Motor neuron (in vitro differentiated cells): ENCODE results near the gene MAP2K2. TPM values are rescaled to one million over a fixed set of nuclear protein-coding genes. Genes with fewer than 3 reads are reported as not detected.

Experiments
- ATAC-seq, 8 experiments: fragments of 200-7000 bp; cut with Tn5 transposase; replicated peaks in 6 of 8; 2 replicates each; pipeline ENCODE4 v1.8.0; 2021; ENCODE audit warnings: mild to moderate bottlenecking in 8 of 8, moderate library complexity in 8 of 8
- H3K27ac ChIP-seq, 2 donors: fragments of 250-450 bp; sonication (Bioruptor Pico); 2 replicates each; pipeline ENCODE4 v1.9.0; 2021; ENCODE audit warnings: antibody characterized with exemption in 2 of 2, mild to moderate bottlenecking in 2 of 2, moderate library complexity in 1 of 2
- H3K4me1 ChIP-seq, 2 donors: fragments of 250-450 bp; sonication (Bioruptor Pico); replicated peaks in 1 of 2; 2 replicates each; pipeline ENCODE4 v1.6.1; 2021; ENCODE audit warnings: antibody characterized with exemption in 2 of 2, mild to moderate bottlenecking in 2 of 2, moderate library complexity in 1 of 2
- H3K4me3 ChIP-seq, 5 donors: fragments of 250-450 bp; sonication (Bioruptor Pico); 2 replicates each; pipeline ENCODE4 v1.9.0; 2021; ENCODE audit warnings: antibody characterized with exemption in 5 of 5, mild to moderate bottlenecking in 5 of 5, moderate library complexity in 4 of 5
- WGBS, 10 experiments: fragments of 450-650 bp; shearing (Covaris generic); methylation state at CpG; one replicate each; pipeline ENCODE4 v1.0.0; 2022; 5-methylcytosine and 5-hydroxymethylcytosine counted together
- in situ Hi-C, 9 experiments: fragments of 400-800 bp; cut with MboI; loops; one replicate each; pipeline ENCODE4 v1.15.0; 2021; ENCODE audit warnings: low sequenced_read_pairs in 9 of 9, low pct_unique_long_range_greater_than_20kb in 2 of 9; ENCODE audit not compliant: unreplicated experiment in 9 of 9
- total RNA-seq, 8 experiments: library from RNA; unstranded; fragments of 300-600 nt; gene quantifications; 2 replicates each; pipeline versions ENCODE4 v1.2.3 to v1.2.4, GENCODE V29; 2022

MAP2K2 gene
- total RNA-seq, 8 experiments from 2014 or later, result 77.0 to 159 (median 99.6) TPM

GRCh38 chr19:4064496-4065260, 59.2 kb downstream of the MAP2K2 start:
- peaks cover 9 to 15% of the 10 kb centered on the region in 2 donors for H3K4me1 ChIP-seq
- WGBS, 10 experiments, result no CpG with 5 or more reads among the region's 57 CpGs
- in situ Hi-C loops, result no loop called here
- H3K4me3 ChIP-seq, result peak overlapping the region; percentile 61 to 99 (median 87)
- H3K27ac ChIP-seq, result peak overlapping the region; percentile 81 to 86
- ATAC-seq, result peak in 7 of 8 experiments; percentile 1 to 14 (median 5)

GRCh38 chr19:4064149-4064495, 59.8 kb downstream of the MAP2K2 start:
- peaks cover 14 to 19% of the 10 kb centered on the region in 2 donors for H3K4me1 ChIP-seq
- 0% methylated on average over 1 to 5 of the region's 24 CpGs; no CpG with 5 or more reads in 7 of the 10 experiments for WGBS, 10 experiments
- in situ Hi-C loops, result no loop called here
- H3K4me3 ChIP-seq, result peak overlapping the region; percentile 61 to 99 (median 87)
- H3K27ac ChIP-seq, result peak overlapping the region in 1 of 2 donors; percentile 86
- ATAC-seq, result peak in 2 of 8 experiments; percentile 0 to 2

GRCh38 chr19:4063369-4064148, 60.4 kb downstream of the MAP2K2 start:
- peaks cover 19 to 25% of the 10 kb centered on the region in 2 donors for H3K4me1 ChIP-seq
- peak overlapping the region; percentile 61 to 99 (median 87) for H3K4me3 ChIP-seq
- 4 to 31% (median 13%) methylated on average over 2 to 16 of the region's 31 CpGs; no CpG with 5 or more reads in 4 of the 10 experiments for WGBS, 10 experiments
- in situ Hi-C loops, result no loop called here
- no peak for ATAC-seq
- H3K27ac ChIP-seq, result peak overlapping the region in 1 of 2 donors; percentile 86

- Histone ChIP-seq H3K27ac (no peak overlapping the region), H3K4me3 (no peak overlapping the region), H3K4me1 (peaks cover 15 to 23% of the 10 kb centered on the region in 2 donors)
- no peak for ATAC-seq
- in situ Hi-C loops, result no loop called here
- WGBS, 10 experiments, result 60 to 100% (median 85%) methylated on average over 1 to 5 of the region's 30 CpGs; no CpG with 5 or more reads in 5 of the 10 experiments
Measured at GRCh38 chr19:4062419-4063368, 61.2 kb downstream of the MAP2K2 start.

- H3K27ac ChIP-seq, result no peak overlapping the region
- ATAC-seq, result no peak
Measured at GRCh38 chr19:4061683-4062418, 62.1 kb downstream of the MAP2K2 start.

GRCh38 chr19:4061178-4061682, 62.7 kb downstream of the MAP2K2 start:
- H3K4me3 ChIP-seq, result no peak overlapping the region
- in situ Hi-C loops, result no loop called here
- no peak overlapping the region for H3K27ac ChIP-seq
- no peak for ATAC-seq
- 0% methylated on average over 2 of the region's 23 CpGs; no CpG with 5 or more reads in 9 of the 10 experiments for WGBS, 10 experiments
- peaks cover 15 to 23% of the 10 kb centered on the region in 2 donors for H3K4me1 ChIP-seq

More at GRCh38 chr19:4061683-4062418, 62.1 kb downstream of the MAP2K2 start:
- in situ Hi-C loops, result no loop called here
- Histone ChIP-seq H3K4me3 (no peak overlapping the region), H3K4me1 (peaks cover 15 to 23% of the 10 kb centered on the region in 2 donors)
- WGBS, 10 experiments, result 20 to 100% (median 94%) methylated on average over 1 to 13 of the region's 29 CpGs; no CpG with 5 or more reads in 4 of the 10 experiments

GRCh38 chr19:4060621-4061177, 63.2 kb downstream of the MAP2K2 start:
- peaks cover 15 to 23% of the 10 kb centered on the region in 2 donors for H3K4me1 ChIP-seq
- ATAC-seq, result no peak
- no peak overlapping the region for H3K27ac ChIP-seq
- WGBS, 10 experiments, result 80 to 100% (median 92%) methylated on average over 1 to 5 of the region's 16 CpGs; no CpG with 5 or more reads in 6 of the 10 experiments
- in situ Hi-C loops, result no loop called here
- no peak overlapping the region for H3K4me3 ChIP-seq

GRCh38 chr19:4059891-4060620, 63.9 kb downstream of the MAP2K2 start:
- H3K27ac ChIP-seq, result peak overlapping the region; percentile 49 to 83
- in situ Hi-C loops, result no loop called here
- WGBS, 10 experiments, result 11 to 82% (median 39%) methylated on average over 2 to 6 of the region's 42 CpGs; no CpG with 5 or more reads in 7 of the 10 experiments
- peaks cover 15 to 23% of the 10 kb centered on the region in 2 donors for H3K4me1 ChIP-seq
- peak in 3 of 8 experiments; percentile 4 to 14 (median 13) for ATAC-seq
- no peak overlapping the region for H3K4me3 ChIP-seq

GRCh38 chr19:4059453-4059871, 64.5 kb downstream of the MAP2K2 start:
- peak in 7 of 8 experiments; percentile 1 to 20 (median 5) for ATAC-seq
- peaks cover 15 to 22% of the 10 kb centered on the region in 2 donors for H3K4me1 ChIP-seq
- 19 to 60% methylated on average over 1 to 3 of the region's 19 CpGs; no CpG with 5 or more reads in 8 of the 10 experiments for WGBS, 10 experiments
- in situ Hi-C loops, result no loop called here
- H3K27ac ChIP-seq, result peak overlapping the region; percentile 49 to 83
- H3K4me3 ChIP-seq, result no peak overlapping the region

GRCh38 chr19:4058693-4059452, 65.0 kb downstream of the MAP2K2 start:
- in situ Hi-C loops, result no loop called here
- H3K4me3 ChIP-seq, result no peak overlapping the region
- H3K4me1 ChIP-seq, result peaks cover 15 to 16% of the 10 kb centered on the region in 2 donors
- WGBS, 10 experiments, result no CpG with 5 or more reads among the region's 30 CpGs
- peak; percentile 4 to 60 (median 40) for ATAC-seq
- peak overlapping the region; percentile 49 to 83 for H3K27ac ChIP-seq
